ENCODE data around the gene HINFP.

DNA sequence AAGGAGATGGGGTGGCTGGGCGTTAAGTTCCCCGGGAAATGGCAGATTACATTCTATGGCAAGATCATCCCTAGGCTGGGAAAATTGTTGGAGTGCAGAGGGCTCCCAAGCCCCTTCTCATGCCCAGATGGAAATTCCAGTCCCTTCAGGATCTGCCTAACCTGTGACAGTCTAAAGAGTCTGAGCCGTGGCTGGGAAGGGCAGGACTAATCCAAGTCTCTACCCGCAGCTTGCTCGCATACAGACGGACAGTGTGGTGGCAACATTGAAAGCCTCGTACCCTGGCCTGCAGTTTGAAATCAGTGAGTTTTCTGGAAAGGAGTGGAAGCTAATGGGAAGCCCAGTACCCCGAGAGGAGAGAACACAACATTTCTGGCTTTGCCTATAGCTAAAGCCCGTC lies 33.0 kb upstream of the HINFP start:
- TF ChIP-seq, protein P1, sequence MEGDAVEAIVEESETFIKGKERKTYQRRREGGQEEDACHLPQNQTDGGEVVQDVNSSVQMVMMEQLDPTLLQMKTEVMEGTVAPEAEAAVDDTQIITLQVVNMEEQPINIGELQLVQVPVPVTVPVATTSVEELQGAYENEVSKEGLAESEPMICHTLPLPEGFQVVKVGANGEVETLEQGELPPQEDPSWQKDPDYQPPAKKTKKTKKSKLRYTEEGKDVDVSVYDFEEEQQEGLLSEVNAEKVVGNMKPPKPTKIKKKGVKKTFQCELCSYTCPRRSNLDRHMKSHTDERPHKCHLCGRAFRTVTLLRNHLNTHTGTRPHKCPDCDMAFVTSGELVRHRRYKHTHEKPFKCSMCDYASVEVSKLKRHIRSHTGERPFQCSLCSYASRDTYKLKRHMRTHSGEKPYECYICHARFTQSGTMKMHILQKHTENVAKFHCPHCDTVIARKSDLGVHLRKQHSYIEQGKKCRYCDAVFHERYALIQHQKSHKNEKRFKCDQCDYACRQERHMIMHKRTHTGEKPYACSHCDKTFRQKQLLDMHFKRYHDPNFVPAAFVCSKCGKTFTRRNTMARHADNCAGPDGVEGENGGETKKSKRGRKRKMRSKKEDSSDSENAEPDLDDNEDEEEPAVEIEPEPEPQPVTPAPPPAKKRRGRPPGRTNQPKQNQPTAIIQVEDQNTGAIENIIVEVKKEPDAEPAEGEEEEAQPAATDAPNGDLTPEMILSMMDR (conservative IDR thresholded peaks at IDR 0.05): no peak
- TF ChIP-seq ZFX (IDR thresholded peaks at IDR 0.05): no peak

All from C4-2B (cell line).